PC-9 (cell line): ENCODE measurements around the gene TTBK1. TPM values are rescaled to one million over a fixed set of nuclear protein-coding genes. Genes with fewer than 3 reads are reported as not detected.

Experiments used
- BruUV-seq: library from RNA; stranded (reverse); fragments of 400-500 nt; replicated peaks from 2 replicates; lab custom pipeline; 2021; lab: Mats Ljungman, UMichigan
- CTCF ChIA-PET: fragments of 300-600 bp; sonication (Branson Sonifier 250); formaldehyde crosslinking; loops from one replicate; lab custom pipeline; 2022; ENCODE audit warnings: antibody characterized with exemption; lab: Charles Lee
- POLR2A ChIA-PET: fragments of 300-600 bp; sonication (Branson Sonifier 250); formaldehyde crosslinking; loops from one replicate; lab custom pipeline; 2022; ENCODE audit warnings: antibody characterized with exemption; ENCODE audit not compliant: unreplicated experiment; lab: Charles Lee
- DNase-seq, 2 experiments: peaks; one replicate each; pipeline versions ENCODE4 v3.0.0 to v3.0.0-alpha.2; 2015 to 2022; ENCODE audit warnings: mixed read lengths in 1 of 2
- H2AFZ ChIP-seq: fragments of 200-600 bp; sonication (generic); 2 replicates; pipeline ENCODE4 v1.8.1; 2017; ENCODE audit warnings: antibody characterized with exemption
- H3F3A ChIP-seq: fragments of 200-600 bp; sonication (generic); 2 replicates; pipeline ENCODE4 v1.8.1; 2017; ENCODE audit warnings: antibody characterized with exemption, mild to moderate bottlenecking, low read depth; ENCODE audit not compliant: insufficient read depth
- H3K27ac ChIP-seq: fragments of 200-600 bp; sonication (generic); 2 replicates; pipeline ENCODE4 v1.6.1; 2016; ENCODE audit warnings: mixed run types
- H3K27me3 ChIP-seq: fragments of 200-600 bp; sonication (generic); 2 replicates; pipeline ENCODE4 v1.6.1; 2016; ENCODE audit warnings: low read depth, mixed run types; ENCODE audit not compliant: insufficient read depth
- H3K36me3 ChIP-seq: fragments of 200-600 bp; sonication (generic); 2 replicates; pipeline ENCODE4 v1.6.1; 2016; ENCODE audit warnings: low read depth, mixed run types
- H3K4me1 ChIP-seq: fragments of 200-600 bp; sonication (generic); replicated peaks from 2 replicates; pipeline ENCODE4 v1.6.1; 2016; ENCODE audit warnings: mixed run types; ENCODE audit not compliant: insufficient read depth
- H3K4me2 ChIP-seq: fragments of 200-600 bp; sonication (generic); 2 replicates; pipeline ENCODE4 v1.6.1; 2017; ENCODE audit warnings: mixed run types
- H3K4me3 ChIP-seq: fragments of 200-600 bp; sonication (generic); 2 replicates; pipeline ENCODE4 v1.6.1; 2016; ENCODE audit warnings: mixed run types
- H3K79me2 ChIP-seq: fragments of 200-600 bp; sonication (generic); 2 replicates; pipeline ENCODE4 v1.6.1; 2017; ENCODE audit warnings: low read depth, mixed run types
- H3K9me2 ChIP-seq: fragments of 200-600 bp; sonication (generic); 2 replicates; pipeline ENCODE4 v1.8.1; 2017; ENCODE audit warnings: mild to moderate bottlenecking; ENCODE audit not compliant: insufficient read depth
- H3K9me3 ChIP-seq: fragments of 200-600 bp; sonication (generic); 2 replicates; pipeline ENCODE4 v1.8.1; 2016; ENCODE audit warnings: low read depth; ENCODE audit not compliant: insufficient read depth
- H4K20me1 ChIP-seq: fragments of 200-600 bp; sonication (generic); 2 replicates; pipeline ENCODE4 v1.8.1; 2017; ENCODE audit not compliant: insufficient read depth
- CTCF ChIP-seq: fragments of 200-600 bp; sonication (generic); conservative IDR thresholded peaks from 2 replicates; pipeline ENCODE4 v1.6.1; 2017; ENCODE audit warnings: mixed run types, antibody characterized with exemption, mild to moderate bottlenecking, moderate library complexity
- EZH2 ChIP-seq: fragments of 200-600 bp; sonication (generic); IDR thresholded peaks from 2 replicates; pipeline ENCODE4 v1.8.0; 2017; ENCODE audit warnings: antibody characterized with exemption, low read depth
- intact Hi-C: fragments of 100-400 bp; cut with micrococcal nuclease; formaldehyde crosslinking; loops from one replicate; pipeline ENCODE4 v1.10.0; 2022; ENCODE audit not compliant: unreplicated experiment
- total RNA-seq: library from RNA; stranded (reverse); gene quantifications from 2 replicates; pipeline ENCODE4 v1.2.3, GENCODE V29; 2021

The TTBK1 gene
- total RNA-seq, 1 experiment from 2014 or later, result 0.07 TPM

GRCh38 chr6:43328528-43328927, 85.2 kb downstream of the TTBK1 start:
- Histone ChIP-seq H3K4me2 (no peak overlapping the region), H3K36me3 (no peaks in the 10 kb centered on the region), H3K9me2 (no peaks in the 10 kb centered on the region), H3K27ac (no peak overlapping the region), H3K27me3 (no peaks in the 10 kb centered on the region), H3K9me3 (no peaks in the 10 kb centered on the region), H3F3A (no peaks in the 10 kb centered on the region), H3K4me1 (peaks cover 14% of the 10 kb centered on the region), H3K79me2 (no peaks in the 10 kb centered on the region), H2AFZ (no peak overlapping the region), H3K4me3 (no peak overlapping the region), H4K20me1 (no peaks in the 10 kb centered on the region)
- POLR2A ChIA-PET, result interaction anchor here (0.5 kb wide), 2 partner anchors 99 to 576 kb away, joined by 4 to 13 read pairs; no protein-coding TSS in a partner anchor
- peak; percentile 31 to 68 for DNase-seq
- no TSS peak for BruUV-seq
- CTCF ChIA-PET, result interaction anchor here (0.6 kb wide), 1 partner anchor 148 kb away, joined by 3 read pairs; no protein-coding TSS in a partner anchor
- intact Hi-C loops, result loop anchor here (10.0 kb wide), 1 partner anchor 424 kb away; no protein-coding TSS in a partner anchor
- TF ChIP-seq CTCF (no peak), EZH2 (no peak)

- Histone ChIP-seq H3K4me2 (no peak overlapping the region), H2AFZ (no peak overlapping the region), H3F3A (no peaks in the 10 kb centered on the region), H3K9me3 (no peaks in the 10 kb centered on the region), H3K36me3 (no peaks in the 10 kb centered on the region), H4K20me1 (no peaks in the 10 kb centered on the region), H3K4me3 (no peak overlapping the region), H3K9me2 (no peaks in the 10 kb centered on the region), H3K4me1 (peaks cover 14% of the 10 kb centered on the region), H3K79me2 (no peaks in the 10 kb centered on the region), H3K27me3 (no peaks in the 10 kb centered on the region), H3K27ac (no peak overlapping the region)
- DNase-seq, result no peak
- BruUV-seq, result no TSS peak
- intact Hi-C loops, result no loop called here
- ChIA-PET CTCF (no interaction called here), POLR2A (no interaction called here)
- no peak for TF ChIP-seq CTCF
- no peak for TF ChIP-seq EZH2
These were observed 88.2 kb downstream of the TTBK1 start for GRCh38 chr6:43331470-43331869.

GRCh38 chr6:43331891-43332290, 88.6 kb downstream of the TTBK1 start:
- H3K9me2 ChIP-seq, result no peaks in the 10 kb centered on the region
- no peak overlapping the region for H3K4me2 ChIP-seq
- H2AFZ ChIP-seq, result no peak overlapping the region
- DNase-seq, result no peak
- POLR2A ChIA-PET, result no interaction called here
- peaks cover 14% of the 10 kb centered on the region for H3K4me1 ChIP-seq
- TF ChIP-seq CTCF, result no peak
- TF ChIP-seq EZH2, result no peak
- no peak overlapping the region for H3K4me3 ChIP-seq
- H3K9me3 ChIP-seq, result no peaks in the 10 kb centered on the region
- no peaks in the 10 kb centered on the region for H4K20me1 ChIP-seq
- H3K27ac ChIP-seq, result no peak overlapping the region
- intact Hi-C loops, result no loop called here
- H3F3A ChIP-seq, result no peaks in the 10 kb centered on the region
- CTCF ChIA-PET, result no interaction called here
- H3K79me2 ChIP-seq, result no peaks in the 10 kb centered on the region
- no peaks in the 10 kb centered on the region for H3K27me3 ChIP-seq
- no peaks in the 10 kb centered on the region for H3K36me3 ChIP-seq
- BruUV-seq, result no TSS peak
